GM18867 (cell line): ENCODE data around the gene RELL1.
"Not testable (repeated sequence)": the region's sequence is repeated elsewhere in the genome, so short reads cannot be mapped to it uniquely, and the experiment has no call there.

ENCODE experiments used
- ATAC-seq: cut with Tn5 transposase; IDR thresholded peaks from one replicate; pipeline ENCODE4 v1.9.1; 2021; ENCODE audit warnings: mild to moderate bottlenecking, moderate library complexity; ENCODE audit not compliant: unreplicated experiment

The RELL1 gene

DNA sequence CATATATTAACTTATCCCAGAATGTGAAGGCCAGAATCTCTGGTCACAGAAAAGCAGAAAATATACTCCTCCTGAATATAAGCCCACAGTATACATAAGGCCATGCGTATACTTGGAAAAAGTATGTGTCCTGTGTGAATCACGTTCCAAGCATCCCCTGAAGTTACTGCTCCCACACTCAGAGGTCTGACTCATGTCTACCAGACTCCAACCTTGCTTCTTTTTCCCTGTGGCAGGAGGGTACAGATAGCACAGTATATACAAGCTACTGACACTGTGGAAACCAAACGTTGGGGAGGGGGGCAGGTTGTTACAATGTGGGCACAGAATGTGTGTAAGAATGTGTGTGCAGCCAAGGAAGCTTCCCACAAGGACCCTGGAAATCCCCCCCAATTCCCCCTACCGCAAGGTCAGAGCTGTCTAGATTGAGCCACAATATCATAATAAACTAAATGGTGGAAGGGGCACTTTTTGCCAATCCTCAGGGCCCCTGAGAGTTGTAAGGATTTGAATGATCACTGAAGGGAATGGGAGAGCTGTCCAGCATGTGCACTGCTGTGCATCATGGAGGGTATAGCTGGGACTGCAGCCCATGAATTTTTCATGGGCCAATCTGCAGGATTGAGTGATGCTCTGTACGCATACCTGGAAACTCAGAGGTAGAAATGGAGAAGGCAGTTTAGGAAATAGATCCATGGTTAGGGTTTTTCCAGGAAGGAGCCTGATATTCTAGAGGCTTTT lies 7.4 kb upstream of the RELL1 start:
- ATAC-seq: no peak

DNA sequence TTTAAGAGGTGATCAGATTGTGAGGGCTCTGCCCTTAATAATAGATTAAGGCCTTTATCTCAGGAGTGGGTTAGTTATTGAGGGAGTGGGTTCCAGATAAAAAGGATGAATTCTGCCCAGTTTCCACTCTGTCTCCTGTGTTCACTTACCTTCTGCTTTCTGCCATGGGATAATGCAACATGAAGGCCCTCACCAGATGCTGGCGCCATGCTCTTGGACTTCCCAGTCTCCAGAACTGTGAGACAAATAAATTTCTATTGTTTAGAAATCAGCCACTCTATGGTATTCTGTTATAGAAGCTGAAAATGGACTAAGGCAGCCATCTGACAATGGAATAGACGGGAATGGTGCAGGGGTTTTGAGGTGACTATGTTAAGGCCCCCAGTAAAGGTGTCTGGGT lies 6.9 kb upstream of the RELL1 start:
- no peak for ATAC-seq

DNA sequence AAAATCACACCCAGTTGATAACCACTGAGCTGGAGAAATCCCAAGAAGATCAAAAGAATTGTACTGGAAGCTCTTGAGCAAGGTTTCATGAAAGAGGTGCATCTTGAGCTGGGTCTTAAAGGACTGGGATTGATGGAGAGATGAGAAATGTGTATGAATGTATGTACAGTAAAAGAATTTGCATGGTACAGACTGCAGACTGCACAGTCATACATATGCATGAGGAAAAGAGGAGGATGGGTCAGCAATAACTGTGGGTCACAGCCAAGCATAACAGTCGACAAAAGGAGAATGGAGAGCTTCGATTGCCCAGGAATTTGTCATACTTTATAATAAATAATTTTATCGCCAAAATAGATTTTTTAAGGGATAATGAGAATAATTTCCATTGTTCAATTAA lies 4.8 kb upstream of the RELL1 start:
- no peak for ATAC-seq

DNA sequence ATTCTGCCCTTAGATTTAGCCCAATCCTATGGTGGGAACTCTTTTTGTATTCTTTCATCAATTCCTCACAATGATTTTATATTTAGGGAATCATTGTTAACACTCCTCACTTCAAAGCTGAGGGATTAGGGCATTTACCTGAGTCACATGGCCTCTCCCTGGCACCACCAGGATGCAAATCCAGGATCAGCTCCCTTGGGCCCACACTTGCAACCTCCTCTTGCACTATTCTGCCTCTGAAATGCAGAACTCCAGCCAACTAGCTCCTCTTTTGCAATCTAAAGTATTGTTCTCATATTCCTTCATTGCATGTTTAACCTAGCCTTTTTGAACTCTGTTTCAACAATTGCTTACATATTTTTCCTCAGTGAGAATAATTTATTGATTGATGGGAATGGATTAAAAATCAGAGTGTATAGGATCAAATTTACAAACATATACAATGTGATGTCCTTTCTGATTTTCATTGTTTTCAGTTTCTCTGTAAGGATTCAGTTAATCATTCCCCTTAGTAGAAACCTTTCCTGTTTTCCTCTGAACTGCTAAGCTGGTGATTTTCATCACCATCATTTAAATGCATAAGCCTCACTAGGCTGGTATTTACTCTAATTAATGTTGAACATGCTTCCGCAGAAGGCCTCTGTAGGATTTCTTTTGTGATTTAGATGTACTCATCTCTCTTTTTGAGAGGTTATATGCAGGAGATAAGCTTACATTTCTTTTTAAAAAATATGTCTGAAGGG lies 3.3 kb upstream of the RELL1 start:
- ATAC-seq: no peak

DNA sequence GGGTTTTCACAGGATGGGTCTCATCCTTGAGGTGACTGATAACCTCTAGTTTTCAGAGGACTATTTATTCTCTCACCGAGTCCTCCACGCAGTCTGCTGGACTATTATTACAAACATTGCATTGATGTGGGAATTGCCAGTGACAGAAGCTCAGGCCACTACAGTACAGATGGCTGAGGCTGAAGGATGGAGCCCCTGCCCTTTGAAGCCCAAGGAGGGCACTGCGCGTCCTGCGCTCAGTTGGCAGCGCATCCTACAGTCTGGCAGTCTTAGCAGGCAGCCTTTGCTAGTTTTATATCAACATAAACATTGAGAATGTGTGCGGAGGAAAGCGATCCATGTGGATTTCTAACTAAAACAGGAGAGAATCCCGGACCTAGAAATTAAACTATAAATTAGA lies 1.5 kb upstream of the RELL1 start:
- ATAC-seq: no peak

DNA sequence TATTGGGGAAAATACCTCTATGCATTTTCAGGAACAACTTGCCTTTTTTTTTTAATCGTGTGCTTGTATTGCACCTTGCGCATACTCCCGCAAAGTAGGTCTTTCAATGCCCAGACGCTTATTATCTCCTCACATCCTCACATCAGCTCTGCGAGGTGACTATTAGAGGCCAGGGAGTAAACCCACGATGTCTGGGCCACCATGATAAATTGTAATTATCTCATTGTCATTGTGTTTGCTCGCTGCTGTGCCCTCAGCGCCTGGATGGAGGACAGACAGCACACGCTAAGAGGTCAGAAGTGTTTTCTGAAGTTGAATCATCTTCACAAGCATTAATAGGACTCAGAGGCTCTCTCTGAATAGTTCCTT lies 1.0 kb upstream of the RELL1 start:
- no peak for ATAC-seq

DNA sequence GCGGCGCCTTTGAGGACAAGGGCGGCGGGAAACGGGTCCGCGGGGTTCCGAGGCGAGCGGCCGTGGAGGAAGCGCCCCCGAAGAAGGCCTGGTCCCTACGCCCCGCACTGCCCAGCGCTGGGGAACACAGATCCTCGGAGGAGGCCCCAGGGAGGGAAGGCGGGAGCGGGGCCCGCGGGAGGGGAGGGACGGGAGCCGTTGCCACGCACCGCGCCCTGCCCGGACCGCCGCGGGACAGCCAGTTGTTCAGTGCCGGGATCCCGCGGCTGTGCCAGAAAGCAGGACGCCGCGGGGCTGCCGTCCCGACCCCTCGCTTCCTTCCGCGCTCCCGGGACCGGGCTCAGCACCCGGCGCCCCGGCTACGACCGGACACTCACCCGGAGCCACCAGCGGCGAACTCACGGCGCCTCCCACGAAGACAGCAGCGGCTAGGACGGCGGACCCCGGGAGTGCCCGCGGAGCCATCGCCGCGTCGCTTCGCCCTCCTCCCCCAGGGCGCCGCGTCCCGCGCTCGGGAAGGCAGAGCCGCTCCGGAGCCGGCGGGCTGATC lies 278 bp downstream of the RELL1 start:
- ATAC-seq: peak; percentile 15

DNA sequence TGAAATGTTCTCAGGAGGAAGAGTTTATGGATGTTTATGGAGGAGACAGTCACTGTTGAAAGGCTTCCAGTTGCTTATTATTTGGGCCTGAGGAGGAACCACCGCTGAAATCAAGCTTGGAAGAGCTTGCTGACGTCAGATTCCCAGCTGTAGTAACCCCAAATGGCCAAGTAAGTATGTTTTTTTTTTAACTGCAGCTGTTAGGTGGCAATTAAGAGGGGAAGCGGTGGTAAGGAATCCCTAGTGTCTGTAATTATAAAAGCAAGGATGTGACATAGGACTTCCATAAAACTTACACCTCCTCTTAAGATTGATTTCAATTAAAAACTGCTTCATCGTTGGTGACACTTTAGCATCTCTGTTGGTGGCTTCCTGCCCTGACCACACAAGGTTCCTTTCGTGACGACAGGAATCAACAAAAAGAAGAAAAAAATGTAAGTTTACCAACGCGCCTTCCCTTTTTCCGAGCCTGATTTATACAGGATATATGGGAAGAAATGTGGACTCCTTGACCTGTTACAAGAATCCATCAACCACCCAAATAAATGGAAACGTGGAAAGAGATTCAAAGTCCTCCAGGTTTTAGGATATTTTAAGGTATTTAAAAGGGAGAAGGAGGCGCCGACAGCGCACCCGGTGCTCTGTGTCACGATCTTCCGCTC lies 884 bp downstream of the RELL1 start:
- no peak for ATAC-seq

DNA sequence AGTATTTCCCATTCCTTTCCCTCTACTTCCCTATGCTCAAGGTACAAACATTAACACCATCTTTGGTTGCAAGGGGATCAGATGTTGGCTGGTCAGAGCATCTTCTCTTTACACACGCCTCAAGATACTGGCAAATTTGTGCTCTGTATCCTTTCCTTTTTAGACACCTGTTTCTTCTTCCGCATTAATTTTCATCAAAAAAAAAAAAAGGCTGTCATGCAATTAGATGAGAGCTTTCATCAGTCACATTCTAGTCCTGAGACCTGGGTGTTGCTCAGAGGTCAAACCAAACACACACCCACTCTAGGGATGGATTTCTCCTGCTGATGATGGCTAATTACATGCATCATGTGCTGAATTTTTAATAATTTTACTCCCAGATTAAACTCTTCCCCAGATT lies 2.0 kb downstream of the RELL1 start:
- ATAC-seq: no peak

DNA sequence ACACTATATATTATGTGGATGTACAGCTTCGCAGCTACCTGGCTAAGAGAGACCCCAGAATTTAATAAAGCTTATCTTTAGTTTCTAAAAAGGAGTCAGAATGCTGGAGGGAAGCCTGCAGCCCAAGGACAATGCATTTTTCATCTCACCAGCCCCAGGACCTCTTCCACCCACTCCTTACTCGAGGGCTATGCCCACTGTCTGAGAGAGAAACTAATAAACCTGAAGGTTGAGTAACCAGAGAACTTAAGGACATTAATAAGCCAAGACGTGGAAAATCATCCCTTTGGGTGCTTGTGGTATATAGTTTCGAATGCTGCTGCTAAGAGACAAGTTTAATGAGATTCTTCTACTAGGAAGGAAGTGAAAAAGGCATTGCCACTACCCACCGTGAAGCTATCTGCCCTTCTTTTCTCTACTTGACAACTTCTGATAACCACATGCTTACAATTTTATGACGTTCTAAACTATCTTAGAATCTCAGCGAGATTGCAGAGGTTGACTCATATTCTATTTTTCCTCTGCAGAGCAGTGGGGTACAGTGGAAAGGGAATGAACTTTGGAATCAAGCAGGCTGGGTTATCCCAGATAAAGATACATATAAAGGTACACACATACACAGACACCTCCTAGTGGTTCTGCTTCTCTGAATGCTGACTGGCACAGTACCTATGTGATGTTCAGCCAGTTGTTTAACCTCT lies 3.3 kb downstream of the RELL1 start:
- ATAC-seq: peak; percentile 37

DNA sequence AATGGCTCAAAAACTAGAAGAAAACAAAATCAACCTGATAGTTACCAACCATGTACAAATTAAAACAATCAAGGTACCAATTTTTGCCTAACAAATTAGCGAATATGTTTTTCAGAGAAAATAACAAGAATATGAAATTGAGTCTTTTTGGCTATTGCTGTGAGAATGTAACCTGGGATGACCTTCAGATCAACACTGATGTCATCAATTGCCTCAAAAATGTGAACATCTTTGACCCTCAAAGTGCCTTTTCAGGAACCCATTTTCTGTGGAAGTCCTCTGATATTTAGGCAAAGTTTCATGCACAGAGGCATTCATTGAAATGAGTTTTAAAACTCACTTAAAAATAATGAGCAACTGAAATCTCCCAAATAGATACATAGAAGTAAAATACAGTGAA lies 6.1 kb downstream of the RELL1 start:
- no peak for ATAC-seq

DNA sequence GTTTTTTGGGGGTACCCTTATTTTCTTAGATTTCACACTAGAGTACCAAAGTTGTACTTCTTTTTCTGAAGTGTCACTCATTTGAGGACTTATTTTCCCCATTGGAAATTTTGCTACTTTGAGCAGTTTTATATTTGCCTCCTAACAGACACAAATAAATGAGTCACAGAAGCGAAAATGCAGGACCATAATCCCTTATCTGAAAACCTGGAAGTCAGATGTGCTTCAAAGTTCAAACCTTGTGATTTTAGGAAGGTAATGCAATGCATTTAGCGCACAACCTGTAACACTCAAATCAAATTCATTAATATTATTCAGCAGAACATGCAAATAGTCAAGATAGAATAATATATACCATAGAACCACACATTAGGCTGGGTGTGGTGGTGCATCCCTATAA lies 6.9 kb downstream of the RELL1 start:
- ATAC-seq: no peak

DNA sequence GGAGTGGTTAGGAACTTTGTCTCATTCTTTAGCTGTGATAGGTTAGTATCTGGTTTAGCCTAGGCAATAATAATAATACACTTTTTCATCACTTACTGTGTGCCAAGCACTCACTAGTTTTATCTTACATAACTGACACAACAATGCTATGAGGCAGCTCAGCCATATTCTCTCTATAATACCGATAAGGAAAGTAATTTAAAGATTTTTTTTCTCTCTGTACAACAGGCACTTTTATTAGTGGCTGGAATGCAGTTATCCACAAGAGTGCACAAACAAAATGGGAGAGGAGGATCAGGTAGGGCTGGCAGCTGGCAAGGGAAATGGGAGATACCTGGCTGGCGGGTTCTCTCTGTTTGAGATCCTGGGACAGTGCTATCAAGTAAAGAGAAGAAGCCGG lies 7.6 kb downstream of the RELL1 start:
- ATAC-seq: no peak

DNA sequence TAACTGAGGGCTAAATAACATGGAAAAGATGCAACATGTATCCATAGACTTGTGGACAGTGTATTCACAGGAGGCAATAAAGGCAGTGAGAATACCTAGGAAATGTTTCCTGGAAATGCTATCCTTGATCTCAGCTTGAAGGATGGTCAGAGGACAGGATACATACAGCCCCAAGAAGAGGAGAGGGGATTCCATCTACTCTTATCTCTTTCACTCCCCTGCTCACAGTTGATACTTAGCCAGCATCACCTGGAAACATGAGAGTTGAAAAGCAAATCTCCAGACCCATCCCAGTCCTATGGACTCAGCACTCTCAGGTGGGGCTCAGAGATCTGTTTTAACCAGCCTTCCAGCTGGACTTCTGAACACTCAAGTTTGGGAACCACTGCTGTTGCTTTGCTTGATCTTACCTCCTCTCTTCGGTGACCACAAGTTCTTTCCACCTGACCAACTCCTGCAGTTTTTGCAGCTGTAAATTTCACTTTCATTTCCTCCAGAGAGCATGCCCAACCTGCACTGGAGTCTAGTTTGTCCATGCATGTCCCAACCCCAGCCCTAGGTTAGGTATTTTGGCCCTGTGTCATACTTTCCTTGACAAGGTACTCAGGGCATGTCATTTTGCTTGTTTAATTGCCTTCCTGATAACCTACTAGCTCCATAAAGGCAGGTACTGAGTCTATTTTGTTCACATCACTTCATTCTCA lies 10.4 kb downstream of the RELL1 start:
- peak; percentile 96 for ATAC-seq

DNA sequence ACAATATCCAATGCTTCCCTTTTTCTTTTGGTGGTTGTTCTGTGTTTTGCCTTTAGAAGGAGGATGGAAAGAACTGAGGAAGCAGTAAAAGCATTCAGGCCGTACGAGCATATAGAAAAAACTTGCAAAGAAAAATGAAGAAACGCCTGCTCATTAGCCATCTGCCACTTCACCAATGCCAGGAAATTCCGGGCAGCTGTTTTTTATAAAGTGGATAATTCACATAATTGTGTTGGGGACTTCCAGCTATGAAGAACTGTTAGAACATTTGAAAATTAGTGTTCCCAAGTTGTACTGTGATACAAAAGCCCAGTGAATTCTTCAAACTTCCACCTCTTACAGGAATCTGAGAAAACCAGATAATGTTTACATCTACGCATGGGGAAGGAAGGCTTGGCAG lies 11.7 kb downstream of the RELL1 start:
- no peak for ATAC-seq

DNA sequence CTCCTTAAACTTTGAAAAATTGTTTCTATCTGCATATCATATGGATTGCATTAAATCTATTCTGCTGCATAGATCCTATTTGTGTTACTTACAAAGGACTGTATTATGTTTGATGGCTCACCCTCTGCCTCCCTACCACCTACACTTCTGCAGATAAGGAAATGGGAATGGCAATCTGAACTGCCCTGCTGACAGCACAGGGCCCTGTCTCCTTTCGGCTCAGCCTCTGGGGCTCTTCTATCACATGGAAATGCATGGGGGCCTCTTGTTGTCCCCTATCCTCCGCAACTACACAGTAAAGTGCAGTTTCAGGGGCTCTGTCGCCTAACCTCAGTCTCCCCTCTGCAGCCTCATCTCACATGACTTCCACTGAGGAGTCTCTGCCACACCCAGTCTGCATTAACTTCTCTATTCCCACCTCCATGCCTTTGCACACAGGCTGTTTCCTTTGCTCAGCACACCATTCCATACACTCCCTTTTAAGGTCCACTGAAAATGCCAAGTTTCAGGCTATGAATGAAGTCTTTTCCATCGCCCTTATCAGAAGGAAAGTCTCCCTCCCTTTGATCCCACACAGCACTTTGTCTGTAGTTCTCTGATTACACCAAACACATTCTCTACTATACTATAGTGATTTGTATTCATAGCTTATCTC lies 12.5 kb downstream of the RELL1 start:
- ATAC-seq: no peak

DNA sequence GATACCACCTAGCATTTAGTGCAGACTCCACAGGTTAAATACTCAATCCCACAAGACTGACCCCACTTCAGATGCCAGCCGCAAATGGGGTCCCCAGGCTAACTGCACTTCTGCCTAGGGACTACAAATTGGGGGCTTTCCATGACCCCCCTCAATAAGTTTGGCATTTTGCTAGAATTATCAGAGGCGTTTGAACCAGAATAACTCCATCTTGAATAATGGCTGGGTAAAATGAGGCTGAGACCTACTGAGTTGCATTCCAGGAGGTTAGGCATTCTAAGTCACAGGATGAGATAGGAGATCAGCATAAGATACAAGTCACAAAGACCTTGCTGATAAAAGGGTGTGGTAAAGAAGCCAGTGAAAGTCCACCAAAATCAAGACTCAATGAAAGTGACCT lies 15.1 kb downstream of the RELL1 start:
- ATAC-seq: no peak

DNA sequence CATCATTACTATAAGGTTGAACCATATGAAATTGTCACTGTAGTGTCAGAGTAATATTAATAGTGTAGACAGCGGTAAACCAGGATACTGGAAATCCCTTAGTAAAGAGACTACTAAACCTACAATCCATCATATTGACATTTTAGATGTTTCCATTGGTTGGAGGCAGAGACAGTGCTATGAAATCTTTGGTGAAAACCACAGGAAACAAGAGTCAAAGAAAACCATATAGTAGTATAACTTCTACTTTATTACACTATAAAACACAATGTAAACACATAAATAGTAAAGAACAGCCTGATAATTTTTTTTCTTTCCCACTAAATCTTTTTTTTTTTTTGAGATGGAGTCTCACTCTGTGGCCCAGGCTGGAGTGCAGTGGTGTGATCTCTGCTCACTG lies 15.9 kb downstream of the RELL1 start:
- no peak for ATAC-seq

DNA sequence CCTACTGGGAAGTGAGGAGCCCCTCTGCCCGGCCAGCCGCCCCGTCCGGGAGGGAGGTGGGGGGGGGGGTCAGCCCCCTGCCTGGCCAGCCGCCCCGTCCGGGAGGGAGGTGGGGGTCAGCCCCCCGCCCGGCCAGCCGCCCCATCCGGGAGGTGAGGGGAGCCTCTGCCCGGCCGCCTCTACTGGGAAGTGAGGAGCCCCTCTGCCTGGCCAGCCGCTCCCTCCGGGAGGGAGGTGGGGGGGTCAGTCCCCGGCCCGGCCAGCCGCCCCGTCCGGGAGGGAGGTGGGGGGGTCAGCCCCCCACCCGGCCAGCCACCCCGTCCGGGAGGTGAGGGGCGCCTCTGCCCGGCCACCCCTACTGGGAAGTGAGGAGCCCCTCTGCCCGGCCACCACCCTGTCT lies 17.1 kb downstream of the RELL1 start:
- ATAC-seq: not testable (repeated sequence)
